Right kidney (tissue), 1 donor: Measurements from ENCODE around the gene BAG3.

Source experiments
- DNase-seq: peaks from one replicate; pipeline ENCODE4 v3.0.0-alpha.2; 2016

The BAG3 gene

DNA sequence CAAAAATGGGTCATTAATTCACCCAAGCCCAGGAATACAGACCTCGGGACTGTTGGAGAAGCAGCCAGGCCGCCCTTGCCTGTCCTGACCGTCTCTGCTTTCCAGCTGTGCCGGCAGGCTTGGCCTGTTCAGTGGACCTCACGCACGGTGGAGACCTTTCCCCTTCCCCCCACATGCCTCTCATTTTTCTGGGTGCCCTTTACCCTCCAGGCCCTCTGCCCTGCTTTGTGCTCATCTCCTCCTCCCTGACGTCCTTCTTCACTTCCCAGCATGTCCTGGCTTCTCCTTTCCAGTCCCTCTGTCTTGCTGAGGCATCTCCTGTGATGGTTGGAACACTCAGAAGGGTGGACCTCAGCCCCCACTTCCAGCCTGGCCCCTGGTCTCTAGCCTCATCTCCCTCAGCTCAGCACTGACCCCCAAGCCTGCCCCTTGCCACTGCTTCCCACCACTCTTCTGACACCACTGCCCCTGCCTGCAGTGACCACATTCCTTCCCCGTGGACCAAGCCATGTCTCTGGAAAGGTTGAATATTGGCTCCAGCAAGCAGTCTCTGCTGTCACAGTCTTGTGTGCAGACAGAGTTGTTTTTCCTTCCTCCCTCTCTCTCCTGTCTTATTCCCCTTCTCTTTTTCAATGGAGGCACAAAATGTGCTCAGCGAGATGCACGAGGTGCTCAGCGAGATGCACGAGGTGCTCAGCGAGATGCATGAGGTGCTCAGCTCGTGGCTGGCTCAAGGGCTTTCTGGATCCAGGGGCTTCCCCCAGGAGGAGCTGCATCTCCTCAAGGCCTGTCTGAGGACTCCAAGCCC, 14.9 kb downstream of the BAG3 start:
- DNase-seq = no peak

DNA sequence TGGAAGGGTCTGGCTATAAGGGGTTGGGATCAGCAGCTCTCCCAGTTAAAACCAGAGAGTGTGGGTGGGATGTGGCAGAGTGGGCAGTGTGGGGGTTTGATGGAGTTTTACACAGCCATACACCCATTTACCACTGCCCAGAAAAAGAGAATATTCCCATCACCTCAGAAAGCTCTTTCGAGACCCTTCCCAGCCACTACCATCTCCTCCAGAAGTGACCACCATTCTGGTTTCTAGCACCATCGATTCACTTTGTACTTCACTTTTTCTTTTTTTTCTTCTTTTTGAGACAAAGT, 15.5 kb downstream of the BAG3 start:
- no peak for DNase-seq

DNA sequence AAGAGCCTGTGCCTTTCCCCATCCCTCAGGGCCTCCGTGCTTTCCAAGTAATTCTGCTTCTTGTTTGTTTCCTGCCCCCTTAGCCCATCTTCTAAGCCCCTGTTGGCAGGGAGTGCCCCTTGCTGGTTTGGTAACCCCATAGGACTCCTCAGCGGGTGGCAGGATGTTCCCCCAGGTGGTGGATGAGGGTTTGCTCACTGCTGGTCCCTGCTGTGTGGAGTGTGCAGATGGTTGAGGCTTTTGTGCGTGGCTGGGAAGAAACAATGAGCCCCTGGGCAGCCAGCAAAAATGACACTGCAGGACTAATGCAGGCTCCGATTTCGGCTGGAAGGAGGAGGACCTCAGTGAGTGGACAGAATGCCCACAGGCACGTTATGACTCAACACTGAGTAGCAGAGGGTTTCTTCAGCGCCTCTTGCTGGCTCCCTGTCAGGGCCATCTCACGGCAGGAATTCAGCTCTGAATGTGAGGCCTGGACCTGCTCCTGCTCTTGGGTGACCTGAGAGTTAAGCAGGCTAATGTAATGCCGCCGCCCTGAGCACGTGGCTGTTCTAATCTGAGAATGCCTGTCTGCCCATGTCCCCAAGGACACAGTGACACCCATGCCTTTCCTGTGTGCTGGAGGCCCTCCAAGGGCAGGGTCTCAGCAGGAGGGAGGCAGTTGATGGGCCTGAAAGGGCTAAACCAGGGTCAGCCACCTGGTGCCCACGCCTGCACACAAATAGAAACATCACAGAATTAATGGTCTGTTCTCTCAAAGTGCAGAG, 16.6 kb downstream of the BAG3 start:
- peak; percentile 58 for DNase-seq

DNA sequence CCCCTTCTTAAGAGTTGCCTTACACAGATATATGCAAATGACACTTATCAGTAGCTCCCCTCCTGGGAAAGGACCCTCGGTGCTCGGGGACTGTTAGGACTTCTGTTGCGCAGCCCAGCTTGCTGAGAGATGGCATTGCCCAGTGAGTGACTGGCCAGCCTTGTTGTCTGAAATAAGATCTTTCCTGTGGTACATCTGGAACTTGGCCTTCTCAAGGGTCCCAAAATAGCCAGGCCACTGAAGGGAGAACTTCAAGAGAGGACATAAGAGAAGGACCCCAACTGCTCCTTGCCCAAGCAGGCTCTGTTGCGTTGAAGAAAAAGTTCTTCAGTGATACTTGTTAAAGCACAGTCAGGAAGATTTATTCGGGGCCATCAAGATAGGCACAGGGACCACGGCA, 17.3 kb downstream of the BAG3 start:
- DNase-seq = no peak

DNA sequence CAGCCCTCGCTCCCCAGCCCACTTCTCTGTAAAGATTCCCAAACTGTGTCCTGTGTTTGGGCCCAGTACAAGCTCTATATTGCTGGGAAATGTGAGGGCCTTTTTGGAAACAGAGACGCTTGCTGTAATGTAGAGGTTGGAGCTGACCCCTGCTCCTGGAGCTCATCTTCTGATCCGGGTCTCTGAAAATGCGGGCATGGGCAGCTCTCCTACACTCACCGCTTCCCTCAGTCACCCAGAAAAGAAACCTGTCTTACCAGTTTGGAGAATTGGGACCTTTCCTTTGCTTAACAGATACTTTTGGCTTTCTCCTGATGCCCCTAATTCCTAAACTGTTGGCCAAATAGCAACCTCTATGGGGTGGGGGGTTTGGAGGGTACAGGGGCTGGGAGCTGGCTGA, 18.2 kb downstream of the BAG3 start:
- DNase-seq = no peak

DNA sequence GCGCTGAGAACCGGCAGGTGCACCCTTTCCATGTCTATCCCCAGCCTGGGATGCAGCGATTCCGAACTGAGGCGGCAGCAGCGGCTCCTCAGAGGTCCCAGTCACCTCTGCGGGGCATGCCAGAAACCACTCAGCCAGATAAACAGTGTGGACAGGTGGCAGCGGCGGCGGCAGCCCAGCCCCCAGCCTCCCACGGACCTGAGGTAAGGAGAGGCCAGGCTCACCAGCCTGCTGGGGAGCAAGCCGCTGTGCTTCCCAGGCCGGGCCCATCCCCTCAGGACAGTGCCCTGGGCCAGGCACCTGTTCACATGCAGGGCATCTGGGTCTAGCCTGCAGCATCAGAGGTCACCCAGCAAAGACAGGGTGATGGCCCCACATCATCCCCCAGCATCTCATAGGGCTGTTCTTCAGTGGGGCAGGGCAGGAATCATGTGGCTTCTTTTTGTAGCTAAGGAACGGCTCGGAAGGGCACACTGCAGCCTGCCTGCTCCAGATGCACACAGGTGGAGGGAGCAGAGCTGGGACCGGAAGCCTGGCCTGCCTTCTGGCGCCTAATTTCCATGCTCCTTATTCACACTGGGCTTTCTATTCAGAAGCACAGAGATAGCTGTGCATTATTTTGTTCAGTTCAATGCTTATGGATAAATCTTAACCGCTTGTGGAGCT, 18.9 kb downstream of the BAG3 start:
- no peak for DNase-seq

DNA sequence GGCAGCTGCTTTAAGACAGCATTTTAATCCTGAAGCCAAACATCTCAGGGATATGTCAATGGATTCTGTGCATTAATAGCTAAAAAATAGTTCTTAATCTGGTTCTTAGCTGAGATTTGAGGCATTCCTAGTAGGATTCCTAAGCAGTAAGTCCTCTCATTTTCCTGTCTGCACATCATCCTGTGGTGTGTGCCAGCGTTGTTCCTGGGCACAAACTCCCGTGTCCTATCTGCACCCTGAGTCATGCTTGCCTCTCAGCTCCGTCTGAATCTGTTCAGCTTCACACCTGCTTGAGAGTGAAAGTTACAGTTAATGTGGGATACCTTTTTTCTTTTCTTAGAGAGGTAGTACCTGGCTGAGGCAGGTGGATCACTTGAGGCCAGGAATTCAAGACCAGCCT, 19.5 kb downstream of the BAG3 start:
- no peak for DNase-seq

DNA sequence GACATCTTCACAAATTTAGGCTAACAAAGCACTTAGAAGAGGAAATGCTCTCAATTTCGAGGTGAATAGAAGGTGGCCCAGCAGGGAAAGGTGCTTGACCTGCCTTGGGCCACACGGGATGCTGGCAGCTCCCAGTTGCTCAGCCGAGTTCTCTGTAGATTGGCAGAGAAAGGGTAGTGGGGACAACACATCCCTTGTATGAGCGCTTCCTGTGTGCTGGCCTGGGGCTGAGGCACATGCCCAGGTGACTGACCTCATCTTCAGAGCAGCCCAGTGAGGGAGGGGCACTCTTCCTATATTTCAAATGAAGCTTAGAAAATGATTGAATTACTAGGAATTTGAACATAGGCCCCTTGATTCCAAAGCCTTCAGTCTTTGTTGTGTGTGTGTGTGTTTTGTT, 20.2 kb downstream of the BAG3 start:
- DNase-seq = no peak

DNA sequence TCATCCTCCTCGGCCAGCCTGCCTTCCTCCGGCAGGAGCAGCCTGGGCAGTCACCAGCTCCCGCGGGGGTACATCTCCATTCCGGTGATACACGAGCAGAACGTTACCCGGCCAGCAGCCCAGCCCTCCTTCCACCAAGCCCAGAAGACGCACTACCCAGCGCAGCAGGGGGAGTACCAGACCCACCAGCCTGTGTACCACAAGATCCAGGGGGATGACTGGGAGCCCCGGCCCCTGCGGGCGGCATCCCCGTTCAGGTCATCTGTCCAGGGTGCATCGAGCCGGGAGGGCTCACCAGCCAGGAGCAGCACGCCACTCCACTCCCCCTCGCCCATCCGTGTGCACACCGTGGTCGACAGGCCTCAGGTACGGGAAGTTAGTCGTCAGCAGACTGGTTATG, 21.1 kb downstream of the BAG3 start:
- no peak for DNase-seq

DNA sequence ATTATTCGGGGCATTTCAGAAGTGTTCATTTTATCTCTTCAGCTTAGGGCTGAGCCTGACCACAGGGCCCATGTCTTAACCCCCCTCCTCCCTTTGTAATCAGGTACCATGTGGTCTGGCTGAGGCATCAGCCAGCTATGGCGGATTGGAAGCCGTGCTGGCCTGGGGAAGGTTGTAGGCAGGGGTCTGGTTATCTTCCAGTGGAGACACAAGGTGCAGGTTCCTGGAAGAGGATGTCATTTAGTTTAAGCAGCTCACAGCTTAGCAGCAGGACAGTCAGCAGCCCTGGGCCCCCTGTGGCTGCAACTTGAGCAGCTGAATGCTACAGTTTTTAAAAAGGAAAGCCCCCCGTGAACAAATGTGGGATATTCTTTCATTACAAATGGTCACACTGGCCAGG, 22.1 kb downstream of the BAG3 start:
- DNase-seq = no peak

DNA sequence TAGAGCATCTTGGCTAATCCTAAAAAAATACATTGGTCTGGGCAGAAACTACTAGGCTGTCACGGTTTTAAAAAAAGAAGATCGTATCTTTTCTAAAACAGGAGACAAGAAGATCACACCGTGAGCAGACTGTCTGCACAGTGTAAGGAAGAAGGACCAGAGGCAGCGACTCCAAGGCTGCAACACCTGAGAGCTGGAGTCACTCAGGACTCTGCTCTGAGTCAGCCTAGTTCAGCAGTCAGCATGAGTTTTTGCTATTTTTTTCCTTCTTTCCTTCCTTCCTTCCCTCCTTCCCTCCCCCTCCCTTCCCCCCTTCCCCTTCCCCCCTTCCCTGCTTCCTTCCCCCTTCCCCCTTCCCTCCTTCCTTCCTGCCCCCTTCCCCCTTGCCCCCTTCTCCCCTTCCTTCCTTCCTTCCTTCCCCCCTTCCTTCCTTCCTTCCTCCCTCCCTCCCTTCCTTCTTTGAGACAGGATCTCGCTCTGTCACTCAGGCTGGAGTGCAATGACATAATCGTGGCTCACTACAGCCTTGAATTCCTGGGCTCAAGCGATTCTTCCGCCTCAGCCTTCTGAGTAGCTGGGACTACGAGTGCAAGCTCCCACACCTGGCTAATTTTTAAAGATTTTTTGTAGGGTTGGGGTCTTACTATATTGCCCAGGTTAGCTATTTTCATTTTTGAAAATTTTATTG, 24.4 kb downstream of the BAG3 start:
- no peak for DNase-seq

DNA sequence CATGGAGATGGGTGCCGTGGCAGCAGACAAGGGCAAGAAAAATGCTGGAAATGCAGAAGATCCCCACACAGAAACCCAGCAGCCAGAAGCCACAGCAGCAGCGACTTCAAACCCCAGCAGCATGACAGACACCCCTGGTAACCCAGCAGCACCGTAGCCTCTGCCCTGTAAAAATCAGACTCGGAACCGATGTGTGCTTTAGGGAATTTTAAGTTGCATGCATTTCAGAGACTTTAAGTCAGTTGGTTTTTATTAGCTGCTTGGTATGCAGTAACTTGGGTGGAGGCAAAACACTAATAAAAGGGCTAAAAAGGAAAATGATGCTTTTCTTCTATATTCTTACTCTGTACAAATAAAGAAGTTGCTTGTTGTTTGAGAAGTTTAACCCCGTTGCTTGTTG, 25.9 kb downstream of the BAG3 start:
- no peak for DNase-seq

DNA sequence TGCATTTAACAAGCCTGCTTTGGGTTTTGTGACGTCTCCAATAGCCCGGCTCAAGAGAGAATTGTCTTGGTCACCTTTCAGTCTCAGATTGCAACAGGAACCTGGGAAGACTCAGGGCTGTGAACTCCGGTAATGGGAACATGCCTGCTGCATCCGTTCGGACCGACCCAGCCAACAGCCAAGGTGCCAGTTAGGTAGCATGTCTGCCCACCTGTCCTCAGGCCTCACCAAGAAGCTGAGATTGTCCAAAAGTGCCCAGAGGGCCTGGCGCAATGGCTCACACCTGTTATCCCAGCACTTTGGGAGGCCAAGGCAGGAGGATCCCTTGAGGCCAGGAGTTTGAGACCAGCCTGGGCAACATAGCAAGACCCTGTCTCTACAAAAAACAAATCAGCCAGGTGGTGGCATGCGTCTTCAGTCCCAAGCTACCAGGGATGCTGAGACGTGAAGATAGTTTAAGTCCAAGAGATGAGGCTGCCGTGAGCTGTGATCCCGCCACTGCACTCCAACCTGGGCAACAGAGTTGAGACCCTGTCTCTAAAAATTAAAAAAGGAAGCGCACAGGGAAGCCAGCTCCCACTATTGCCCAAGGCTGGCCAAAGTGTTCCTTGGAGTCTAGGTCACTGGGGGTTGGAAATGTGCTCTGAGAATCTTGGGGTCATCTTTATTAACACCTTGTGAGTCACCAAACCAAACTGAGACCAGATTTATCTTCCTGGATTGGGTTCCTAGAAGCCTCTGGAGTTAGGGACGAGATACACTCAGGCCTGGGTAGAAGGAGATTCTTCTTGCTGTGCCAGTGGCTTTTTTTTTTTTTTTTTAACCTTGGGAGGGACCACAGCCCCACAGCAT, 26.9 kb downstream of the BAG3 start:
- no peak for DNase-seq

DNA sequence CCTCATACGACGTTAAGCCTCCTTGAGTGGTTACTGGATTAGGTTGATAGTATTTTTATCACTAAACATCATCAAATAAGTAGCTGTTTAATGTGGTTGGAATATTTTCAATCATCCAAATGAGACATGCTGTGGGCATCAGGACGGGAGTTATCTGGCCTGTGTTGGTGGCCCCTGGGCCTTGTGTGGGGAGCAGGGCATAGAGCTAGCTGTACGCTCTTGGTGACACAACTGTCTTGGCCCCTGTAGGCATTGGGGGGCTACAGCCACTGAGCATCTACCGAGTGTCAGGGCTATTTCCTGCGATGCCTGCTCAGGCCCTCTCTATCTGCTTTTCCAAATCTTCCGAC, 28.3 kb downstream of the BAG3 start:
- DNase-seq = no peak

DNA sequence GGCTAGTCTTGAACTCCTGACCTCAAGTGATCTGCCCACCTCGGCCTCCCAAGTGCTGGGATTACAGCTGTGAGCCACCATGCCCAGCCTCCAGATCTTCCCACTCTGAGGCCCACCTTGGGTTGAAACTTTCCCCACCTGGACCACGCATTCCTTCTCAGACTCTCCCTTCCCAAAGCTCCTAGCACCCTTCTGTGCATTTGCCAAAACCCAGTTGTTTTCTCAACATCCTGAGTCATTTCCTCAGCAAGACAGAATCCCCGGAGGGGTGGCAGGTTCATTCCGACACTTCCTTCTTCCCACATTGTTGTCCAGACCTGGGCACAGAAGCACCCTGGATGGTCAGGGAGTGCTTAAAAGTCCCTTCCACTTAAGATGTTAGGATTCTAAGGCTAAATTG, 28.9 kb downstream of the BAG3 start:
- no peak for DNase-seq

DNA sequence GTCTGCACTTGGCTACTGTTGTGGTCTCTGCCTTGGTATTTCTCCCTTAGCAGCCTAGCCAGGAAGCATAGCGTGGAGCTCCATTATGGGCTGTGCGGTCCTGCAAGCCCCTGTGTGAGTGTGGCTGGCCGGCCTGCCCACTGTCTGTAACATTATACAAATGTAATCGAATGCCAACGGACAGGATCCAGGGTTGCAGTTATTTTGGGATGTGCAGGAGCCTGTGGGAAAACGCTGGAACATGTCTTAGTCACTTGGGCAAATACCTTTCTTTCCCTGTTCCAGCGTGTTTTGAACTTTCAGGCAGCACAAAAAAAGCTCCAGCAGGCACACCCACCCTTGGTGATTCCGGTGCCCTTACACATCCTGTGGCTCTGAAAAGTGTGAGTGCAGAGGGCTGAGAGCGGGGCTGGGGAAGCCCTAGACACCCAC, 29.5 kb downstream of the BAG3 start:
- DNase-seq = no peak

DNA sequence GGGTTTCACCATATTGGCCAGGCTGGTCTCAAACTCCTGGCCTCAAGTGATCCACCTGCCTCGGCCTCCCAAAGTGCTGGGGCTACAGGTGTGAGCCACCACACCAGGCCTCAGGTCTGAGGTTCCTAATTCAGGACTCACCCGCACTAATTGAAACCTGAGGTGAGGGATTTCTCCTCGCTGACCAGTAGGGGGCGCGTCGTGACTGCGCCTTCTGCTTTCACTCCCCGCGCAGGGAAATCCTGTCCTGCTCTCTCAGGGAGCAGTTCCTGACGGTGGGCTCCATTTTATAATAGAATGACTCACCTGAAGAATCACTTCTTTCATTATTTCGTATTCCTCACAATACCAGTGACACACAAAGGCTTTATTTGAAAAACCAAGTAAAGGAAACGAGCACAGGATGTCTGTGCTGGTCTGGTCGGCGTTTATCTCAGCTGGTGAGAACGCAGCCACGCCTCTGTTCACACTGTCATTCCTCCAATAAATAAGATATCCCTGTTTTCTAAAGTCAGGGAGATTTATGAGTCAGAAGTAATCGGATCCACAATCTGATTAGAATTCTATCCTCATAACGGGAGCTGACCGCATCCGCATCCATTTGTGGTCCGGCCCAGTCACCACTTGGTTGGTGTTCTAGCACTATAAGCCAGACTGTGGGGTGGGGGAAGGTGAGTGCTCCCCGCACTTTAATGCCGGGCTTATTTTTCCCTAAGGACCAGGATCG, 35.4 kb downstream of the BAG3 start:
- peak; percentile 70 for DNase-seq

DNA sequence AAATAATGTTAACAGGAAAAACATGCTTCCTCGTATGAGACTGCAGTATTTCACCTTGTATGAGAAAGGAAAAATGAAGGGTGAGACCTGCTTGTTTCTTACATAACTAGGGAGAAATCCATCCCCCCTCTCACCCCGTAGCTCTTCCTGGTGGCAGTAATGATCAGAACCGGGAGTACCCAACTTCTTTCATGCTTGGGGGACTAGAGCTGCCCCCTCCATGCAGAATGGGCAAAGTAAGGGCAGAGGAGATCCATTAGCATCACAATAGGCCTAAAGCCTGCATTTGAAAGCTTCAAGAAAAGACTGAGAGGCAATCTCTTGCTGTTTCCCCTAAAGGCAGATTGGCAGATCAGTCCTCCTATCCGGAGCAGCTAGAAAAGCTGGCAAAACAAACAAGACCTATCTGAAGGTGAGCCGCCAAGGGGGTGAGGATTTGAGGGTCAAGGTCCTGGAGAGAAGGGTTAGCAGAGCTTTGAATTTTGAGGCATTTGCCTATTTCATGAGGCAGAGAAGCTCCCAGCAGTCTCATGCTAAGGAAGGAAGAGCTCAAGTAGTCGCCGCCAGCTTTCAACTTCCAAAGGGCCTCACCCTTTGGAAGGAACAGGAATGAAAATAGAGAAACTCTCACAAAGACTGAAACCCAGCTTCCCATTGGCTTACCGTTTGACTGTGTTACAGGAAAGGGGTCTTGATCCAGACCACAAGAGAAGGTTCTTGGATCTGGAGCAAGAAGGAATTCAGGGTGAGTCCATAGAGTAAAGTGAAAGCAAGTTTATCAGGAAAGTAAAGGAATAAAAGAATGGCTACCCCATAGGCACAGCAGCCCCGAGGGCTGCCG, 36.2 kb downstream of the BAG3 start:
- peak; percentile 40 for DNase-seq

DNA sequence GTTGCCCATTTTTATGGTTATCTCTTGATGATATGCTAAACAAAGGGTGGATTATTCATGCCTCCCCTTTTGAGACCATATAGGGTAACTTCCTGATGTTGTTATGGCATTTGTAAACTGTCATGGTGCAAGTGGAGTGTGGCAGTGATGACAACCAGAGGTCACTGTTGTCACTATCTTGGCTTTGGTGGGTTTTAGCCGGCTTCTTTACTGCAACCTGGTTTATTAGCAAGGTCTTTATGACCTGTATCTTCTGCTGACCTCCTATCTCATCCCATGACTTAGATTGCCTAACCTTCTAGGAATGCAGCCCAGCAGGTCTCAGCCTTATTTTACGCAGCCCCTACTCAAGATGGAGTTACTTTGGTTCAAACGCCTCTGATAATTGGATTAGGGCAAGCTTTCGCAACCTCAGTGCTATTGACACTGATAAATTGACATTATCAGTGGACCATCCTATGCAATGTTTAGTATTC, 36.9 kb downstream of the BAG3 start:
- DNase-seq = no peak

DNA sequence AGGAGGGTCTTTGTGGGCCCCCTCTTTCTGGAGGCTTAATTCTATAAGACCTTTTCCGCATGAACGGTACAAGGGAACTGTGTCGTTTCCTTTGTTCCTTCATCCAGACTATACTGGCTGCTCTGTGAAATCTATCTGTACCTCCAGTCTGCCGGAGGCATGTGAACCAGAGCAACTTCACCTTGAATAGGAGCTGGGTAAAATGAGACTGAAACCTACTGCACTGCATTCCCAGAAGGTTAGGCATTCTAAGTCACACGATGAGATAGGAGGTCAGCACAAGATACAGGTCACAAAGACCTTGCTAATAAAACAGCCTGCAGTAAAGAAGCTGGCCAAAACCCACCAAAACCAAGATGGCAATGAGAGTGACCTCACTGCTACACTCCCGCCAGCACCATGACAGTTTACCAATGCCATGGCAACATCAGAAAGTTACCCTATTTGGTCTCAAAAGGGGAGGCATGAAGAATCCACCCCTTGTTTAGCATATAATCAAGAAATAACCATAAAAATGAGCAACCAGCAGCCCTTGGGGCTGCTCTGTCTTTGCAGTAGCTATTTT, 37.9 kb downstream of the BAG3 start:
- DNase-seq = peak; percentile 32
